ENCODE data around the gene FLT3LG. TPM values are rescaled to one million over a fixed set of nuclear protein-coding genes. Genes with fewer than 3 reads are reported as not detected.

FLT3LG gene
- total RNA-seq, 2 donors from 2014 or later = 2.9 to 10.7 TPM

GRCh38 chr19:49437231-49437630 lies 36.8 kb upstream of the FLT3LG start:
- TF ChIP-seq POLR2AphosphoS5 (IDR thresholded peaks at IDR 0.05) (no peak), CTCF (IDR thresholded peaks at IDR 0.05) (no peak), POLR2A (IDR thresholded peaks at IDR 0.05) (no peak)
- no peaks in the 10 kb centered on the region for H3K4me1 ChIP-seq (replicated peaks)
- H3K4me3 ChIP-seq = no peak overlapping the region
- intact Hi-C loops (cut with DNase I) = no loop called here
- H3K9me3 ChIP-seq = no peaks in the 10 kb centered on the region
- no peak overlapping the region for H3K27ac ChIP-seq
- WGBS = 15% methylated on average over 8 of the region's 8 CpGs
- H3K36me3 ChIP-seq = no peaks in the 10 kb centered on the region
- H3K27me3 ChIP-seq (replicated peaks; ENCODE audit: insufficient read depth) = peaks cover 39% of the 10 kb centered on the region
- no peak for DNase-seq (ENCODE audit: low spot score)

- Histone ChIP-seq H3K36me3 (no peaks in the 10 kb centered on the region), H3K27ac (no peak overlapping the region), H3K4me3 (no peak overlapping the region), H3K4me1 (replicated peaks) (no peaks in the 10 kb centered on the region), H3K9me3 (no peaks in the 10 kb centered on the region), H3K27me3 (replicated peaks; ENCODE audit: insufficient read depth) (peaks cover 31% of the 10 kb centered on the region)
- no peak for DNase-seq (ENCODE audit: low spot score)
- intact Hi-C loops (cut with DNase I) = no loop called here
- 9% methylated on average over 6 of the region's 6 CpGs for WGBS
- TF ChIP-seq POLR2A (IDR thresholded peaks at IDR 0.05) (no peak), CTCF (IDR thresholded peaks at IDR 0.05) (no peak)
Observed at GRCh38 chr19:49438261-49438660, 35.8 kb upstream of the FLT3LG start.

- intact Hi-C loops (cut with DNase I) = loop anchor here (5.0 kb wide), 1 partner anchor 213 kb away; no protein-coding TSS in a partner anchor
- H3K27me3 ChIP-seq (replicated peaks; ENCODE audit: insufficient read depth) = peaks cover 27% of the 10 kb centered on the region
- no peaks in the 10 kb centered on the region for H3K4me1 ChIP-seq (replicated peaks)
- H3K36me3 ChIP-seq = no peaks in the 10 kb centered on the region
- TF ChIP-seq POLR2AphosphoS5 (IDR thresholded peaks at IDR 0.05) (no peak), POLR2A (IDR thresholded peaks at IDR 0.05) (no peak), CTCF (IDR thresholded peaks at IDR 0.05) (no peak)
- H3K27ac ChIP-seq = no peak overlapping the region
- H3K4me3 ChIP-seq = no peak overlapping the region
- H3K9me3 ChIP-seq = no peaks in the 10 kb centered on the region
- no peak for DNase-seq (ENCODE audit: low spot score)
- WGBS = 37% methylated on average over 6 of the region's 6 CpGs
Observed at GRCh38 chr19:49439836-49440235, 34.2 kb upstream of the FLT3LG start.

GRCh38 chr19:49440439-49441209 lies 33.4 kb upstream of the FLT3LG start:
- no peak for DNase-seq (ENCODE audit: low spot score)
- Histone ChIP-seq H3K27ac (no peak overlapping the region), H3K4me1 (replicated peaks) (no peaks in the 10 kb centered on the region), H3K4me3 (peak overlapping the region in 1 of 2 donors; percentile 4), H3K9me3 (no peaks in the 10 kb centered on the region), H3K36me3 (no peaks in the 10 kb centered on the region), H3K27me3 (replicated peaks; ENCODE audit: insufficient read depth) (peaks cover 24% of the 10 kb centered on the region)
- WGBS = 27% methylated on average over 19 of the region's 19 CpGs
- intact Hi-C loops (cut with DNase I) = loop anchor here (5.0 kb wide), 1 partner anchor 213 kb away; no protein-coding TSS in a partner anchor
- no peak for TF ChIP-seq CTCF (IDR thresholded peaks at IDR 0.05)
- no peak for TF ChIP-seq POLR2A (IDR thresholded peaks at IDR 0.05)
- no peak for TF ChIP-seq POLR2AphosphoS5 (IDR thresholded peaks at IDR 0.05)

Measured in prostate gland (tissue), 2 donors.